Effector CD4-positive, alpha-beta T cell (primary cell): ENCODE results near the gene FLNB.

Source experiments
- DNase-seq: peaks from one replicate; pipeline ENCODE4 v3.0.0-alpha.2; 2020

The FLNB gene

GRCh38 chr3:58116161-58116955 is 108.1 kb downstream of the FLNB start:
- peak; percentile 37 for DNase-seq

DNA sequence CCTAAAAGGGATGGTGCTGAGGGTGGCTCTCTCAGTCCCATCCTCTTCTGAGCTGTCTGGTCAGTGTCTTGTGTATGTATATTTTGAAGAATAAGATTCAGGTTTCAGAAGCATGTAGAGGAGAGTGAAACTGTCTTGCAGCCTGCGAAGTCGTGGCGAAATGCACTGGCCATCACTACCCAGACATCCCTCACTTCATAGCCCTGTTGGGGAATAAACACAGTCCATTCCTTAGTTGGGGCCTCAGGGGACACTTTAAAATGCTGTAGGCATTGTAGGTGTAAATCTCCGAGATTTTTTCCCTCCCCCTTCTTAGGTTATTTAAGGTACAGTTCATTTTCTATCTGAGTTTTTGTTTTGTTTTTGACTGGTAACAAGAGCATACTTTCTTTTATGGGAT is 108.8 kb downstream of the FLNB start:
- no peak for DNase-seq

DNA sequence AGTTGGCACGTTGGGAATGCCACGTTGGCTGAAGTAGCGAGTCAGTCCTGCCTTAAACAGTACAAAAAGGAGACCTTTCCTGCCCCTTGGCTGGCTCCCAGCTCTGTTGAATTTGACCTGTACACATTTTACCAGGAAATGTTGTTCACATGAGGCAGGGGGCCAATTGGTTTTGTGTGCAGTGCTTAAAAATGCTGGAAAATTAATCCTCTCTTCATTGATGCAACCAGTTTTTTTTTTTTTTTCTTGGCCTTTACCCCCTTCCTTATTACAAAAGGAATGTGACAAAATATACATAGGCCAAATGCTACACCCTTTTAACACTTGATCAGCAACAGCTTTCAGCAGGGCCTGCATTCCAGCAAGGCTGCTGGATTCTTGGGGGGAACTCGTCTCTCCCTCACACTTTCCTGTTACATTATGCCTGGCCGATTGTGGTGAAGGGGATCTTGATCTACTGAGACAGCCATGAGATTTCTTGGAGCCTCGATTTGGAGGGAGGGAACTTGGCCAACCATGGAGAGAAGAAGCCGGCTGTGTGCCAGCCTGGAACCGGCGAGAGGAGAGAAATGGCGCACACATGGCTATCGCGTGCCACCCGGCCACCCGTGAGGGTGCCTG is 109.4 kb downstream of the FLNB start:
- DNase-seq: no peak

DNA sequence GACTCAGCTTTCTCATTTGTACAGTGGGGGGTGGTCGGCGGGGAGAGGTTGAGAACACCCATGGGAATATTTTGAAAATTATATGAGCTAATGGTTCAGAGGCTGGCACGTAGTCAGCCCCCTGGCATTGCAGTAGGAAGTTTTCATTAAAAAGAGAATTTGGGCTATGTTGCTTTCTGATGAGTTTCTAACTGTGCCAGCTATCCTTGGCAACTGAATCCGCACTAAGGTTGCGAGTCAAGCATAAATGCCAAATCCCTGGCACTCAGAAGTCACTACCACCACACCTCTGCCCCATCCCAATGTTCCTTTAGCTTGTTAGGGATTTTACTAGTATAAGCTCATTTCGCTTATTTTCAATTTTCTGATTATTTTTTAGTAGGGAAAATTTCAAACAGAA is 111.0 kb downstream of the FLNB start:
- no peak for DNase-seq

GRCh38 chr3:58120075-58120812 is 112.0 kb downstream of the FLNB start:
- DNase-seq: no peak

DNA sequence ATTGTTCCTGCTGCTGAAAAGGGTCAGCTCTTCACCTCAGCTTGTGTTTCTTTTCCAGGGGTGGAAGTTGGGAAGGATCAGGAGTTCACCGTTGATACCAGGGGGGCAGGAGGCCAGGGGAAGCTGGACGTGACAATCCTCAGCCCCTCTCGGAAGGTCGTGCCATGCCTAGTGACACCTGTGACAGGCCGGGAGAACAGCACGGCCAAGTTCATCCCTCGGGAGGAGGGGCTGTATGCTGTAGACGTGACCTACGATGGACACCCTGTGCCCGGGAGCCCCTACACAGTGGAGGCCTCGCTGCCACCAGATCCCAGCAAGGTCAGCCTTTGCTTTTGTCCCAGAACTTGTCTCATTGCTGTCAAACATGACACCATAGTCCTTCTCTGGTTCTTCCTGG is 113.0 kb downstream of the FLNB start:
- no peak for DNase-seq

DNA sequence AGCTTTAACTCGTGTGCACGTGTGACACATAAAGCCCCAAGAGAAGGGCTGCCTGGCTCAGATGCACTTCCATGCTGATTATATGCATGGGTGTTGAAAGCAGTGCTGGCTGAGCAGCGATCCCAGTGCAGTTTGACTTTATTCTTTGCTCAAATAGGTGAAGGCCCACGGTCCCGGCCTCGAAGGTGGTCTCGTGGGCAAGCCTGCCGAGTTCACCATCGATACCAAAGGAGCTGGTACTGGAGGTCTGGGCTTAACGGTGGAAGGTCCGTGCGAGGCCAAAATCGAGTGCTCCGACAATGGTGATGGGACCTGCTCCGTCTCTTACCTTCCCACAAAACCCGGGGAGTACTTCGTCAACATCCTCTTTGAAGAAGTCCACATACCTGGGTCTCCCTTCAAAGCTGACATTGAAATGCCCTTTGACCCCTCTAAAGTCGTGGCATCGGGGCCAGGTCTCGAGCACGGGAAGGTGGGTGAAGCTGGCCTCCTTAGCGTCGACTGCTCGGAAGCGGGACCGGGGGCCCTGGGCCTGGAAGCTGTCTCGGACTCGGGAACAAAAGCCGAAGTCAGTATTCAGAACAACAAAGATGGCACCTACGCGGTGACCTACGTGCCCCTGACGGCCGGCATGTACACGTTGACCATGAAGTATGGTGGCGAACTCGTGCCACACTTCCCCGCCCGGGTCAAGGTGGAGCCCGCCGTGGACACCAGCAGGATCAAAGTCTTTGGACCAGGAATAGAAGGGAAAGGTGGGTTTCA is 114.9 kb downstream of the FLNB start:
- no peak for DNase-seq

DNA sequence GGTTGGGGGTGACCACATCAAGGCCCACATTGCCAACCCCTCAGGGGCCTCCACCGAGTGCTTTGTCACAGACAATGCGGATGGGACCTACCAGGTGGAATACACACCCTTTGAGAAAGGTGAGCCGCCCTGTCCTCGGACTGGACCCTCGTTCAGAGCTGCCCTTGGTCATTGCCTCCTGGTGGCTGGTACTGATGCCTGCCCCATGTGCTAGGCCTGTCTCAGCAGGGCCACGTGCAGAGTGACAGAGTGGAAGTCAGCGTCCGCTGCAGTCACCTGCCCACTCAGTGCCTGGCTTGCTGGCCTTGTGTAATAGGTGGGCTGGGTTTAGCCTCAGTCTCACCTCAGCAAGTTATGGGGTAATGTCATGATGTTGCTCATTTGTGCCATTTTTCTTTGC is 116.2 kb downstream of the FLNB start:
- DNase-seq: no peak

DNA sequence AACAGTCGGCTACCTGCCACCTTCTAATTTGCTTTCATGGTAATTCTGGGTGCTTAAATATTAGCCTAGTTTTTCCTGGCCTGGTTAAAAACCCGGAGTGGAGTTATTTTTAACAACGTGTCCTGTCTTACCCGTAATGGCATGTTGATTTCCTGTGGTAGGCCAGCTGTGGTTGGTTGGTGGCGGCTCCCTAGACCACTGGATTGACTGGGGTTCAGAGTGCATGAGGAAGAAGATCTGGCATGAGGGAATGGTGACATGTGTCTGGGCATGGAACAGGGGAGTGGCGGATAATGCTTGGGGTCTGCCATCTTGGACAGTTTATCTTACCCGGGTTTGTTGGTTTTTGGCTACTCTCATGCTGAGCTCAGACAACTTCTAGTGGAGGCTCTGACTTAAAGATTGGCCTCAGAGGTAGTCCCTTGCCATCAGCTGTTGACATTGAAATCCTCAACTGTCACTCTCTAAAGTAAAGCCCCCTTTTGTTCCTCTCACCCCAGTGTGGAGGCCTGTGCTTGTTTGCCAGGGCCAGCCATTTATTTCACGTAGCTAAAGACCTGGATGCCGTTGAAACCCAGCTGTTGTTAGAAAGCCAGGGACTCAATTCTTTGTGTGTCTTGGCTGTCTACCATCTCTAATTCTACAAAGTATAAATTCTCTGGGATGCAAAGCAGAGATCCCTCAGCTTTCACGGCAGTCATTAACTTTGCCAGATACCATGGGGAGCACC is 121.0 kb downstream of the FLNB start:
- no peak for DNase-seq

GRCh38 chr3:58130591-58130990 is 122.4 kb downstream of the FLNB start:
- no peak for DNase-seq

GRCh38 chr3:58131101-58131825 is 123.0 kb downstream of the FLNB start:
- DNase-seq: no peak

DNA sequence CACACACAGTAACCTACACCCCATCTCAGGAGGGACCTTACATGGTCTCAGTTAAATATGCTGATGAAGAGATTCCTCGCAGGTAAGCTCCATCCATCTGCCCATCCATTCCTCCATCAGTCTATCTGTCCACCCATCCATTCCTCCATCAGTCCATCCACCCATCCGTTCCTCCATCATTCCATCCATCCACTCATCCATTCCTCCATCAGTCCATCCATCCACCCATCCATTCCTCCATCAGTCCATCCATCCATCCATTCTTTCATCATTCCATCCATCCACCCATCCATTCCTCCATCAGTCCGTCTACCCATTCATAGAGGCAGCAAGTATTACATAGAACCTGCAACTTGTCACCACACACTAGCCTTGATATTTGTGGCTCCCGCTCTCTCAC is 124.6 kb downstream of the FLNB start:
- no peak for DNase-seq

GRCh38 chr3:58134468-58134867 is 126.2 kb downstream of the FLNB start:
- DNase-seq: no peak

- no peak for DNase-seq
Observed at GRCh38 chr3:58135712-58136543, 127.7 kb downstream of the FLNB start.

GRCh38 chr3:58137306-58137705 is 129.1 kb downstream of the FLNB start:
- DNase-seq: no peak

GRCh38 chr3:58141766-58142345 is 133.6 kb downstream of the FLNB start:
- no peak for DNase-seq

- no peak for DNase-seq
Observed at GRCh38 chr3:58143417-58144055, 135.3 kb downstream of the FLNB start.

DNA sequence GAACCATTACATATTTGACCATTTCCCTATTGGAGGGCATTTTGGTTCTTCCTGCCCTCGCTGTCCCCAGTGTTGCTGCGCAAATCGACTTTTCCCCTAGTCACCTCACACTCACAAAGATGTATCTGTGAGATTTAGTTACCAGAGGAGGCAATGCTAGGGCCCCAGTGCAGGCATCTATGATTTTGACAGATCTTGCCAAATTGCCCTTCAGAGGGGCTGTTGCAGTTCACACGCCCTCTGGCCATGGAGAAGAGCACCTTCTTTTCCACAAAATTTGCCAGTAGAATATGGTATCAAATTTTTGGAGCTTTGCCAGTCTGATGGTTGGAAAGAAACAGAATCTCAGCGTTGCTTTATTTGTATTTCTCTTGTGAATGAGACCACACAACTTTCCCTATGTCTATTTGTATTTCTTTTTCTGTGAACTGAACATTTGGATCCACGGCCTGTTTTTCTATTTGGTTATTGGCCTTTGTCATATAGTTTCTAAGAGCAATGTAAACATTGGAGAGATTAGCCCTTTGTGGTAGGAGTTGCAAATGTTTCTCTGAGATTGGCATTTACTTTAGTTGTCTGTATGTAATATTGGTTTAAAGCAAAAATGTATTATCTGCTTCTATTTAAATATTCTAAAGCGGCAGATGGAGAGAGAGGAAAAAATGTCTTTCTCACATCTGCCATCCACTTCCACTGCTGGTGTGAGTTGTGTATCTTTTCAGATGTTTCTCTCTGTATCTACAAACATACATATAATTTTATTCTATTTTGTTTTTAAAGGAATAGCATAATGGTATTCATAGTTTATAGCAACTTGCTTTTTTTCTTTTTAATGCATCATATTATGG is 136.5 kb downstream of the FLNB start:
- DNase-seq: no peak

DNA sequence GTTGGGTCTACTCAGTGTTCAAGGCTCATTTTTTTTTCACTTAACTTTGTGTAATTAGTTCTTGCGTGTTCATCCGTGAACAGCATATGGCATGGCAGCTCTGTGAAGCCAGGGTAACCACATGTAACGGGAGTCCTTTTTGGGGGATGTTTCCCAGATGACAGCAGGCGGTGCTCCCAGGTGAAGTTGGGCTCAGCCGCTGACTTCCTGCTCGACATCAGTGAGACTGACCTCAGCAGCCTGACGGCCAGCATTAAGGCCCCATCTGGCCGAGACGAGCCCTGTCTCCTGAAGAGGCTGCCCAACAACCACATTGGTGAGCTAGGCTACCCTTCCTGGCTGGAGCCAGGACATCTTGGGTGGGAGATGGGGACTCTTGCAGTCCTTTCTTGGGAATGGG is 139.8 kb downstream of the FLNB start:
- DNase-seq: no peak
